A673 (cell line): ENCODE data around the gene KCNMA1. TPM values are rescaled to one million over a fixed set of nuclear protein-coding genes. Genes with fewer than 3 reads are reported as not detected.

ENCODE experiments used
- BruUV-seq: library from RNA; stranded (reverse); fragments of 400-500 nt; replicated peaks from 2 replicates; lab custom pipeline; 2021; lab: Mats Ljungman, UMichigan
- CTCF ChIA-PET: fragments of 300-600 bp; sonication (Branson Sonifier 250); formaldehyde crosslinking; loops from one replicate; lab custom pipeline; 2022; ENCODE audit warnings: antibody characterized with exemption; lab: Charles Lee
- POLR2A ChIA-PET: fragments of 300-600 bp; sonication (Branson Sonifier 250); formaldehyde crosslinking; loops from one replicate; lab custom pipeline; 2022; ENCODE audit warnings: antibody characterized with exemption; ENCODE audit not compliant: low non-redundant PET; lab: Charles Lee
- DNase-seq: peaks from one replicate; pipeline ENCODE4 v3.0.0-alpha.2; 2015; ENCODE audit warnings: low spot score
- H3K27ac ChIP-seq: fragments of 200-600 bp; sonication (generic); 2 replicates; pipeline ENCODE4 v1.5.1; 2016; ENCODE audit warnings: mixed run types, low read depth, mild to moderate bottlenecking, mixed read lengths, antibody characterized with exemption, low read length; ENCODE audit not compliant: poor library complexity, severe bottlenecking
- H3K27me3 ChIP-seq: fragments of 200-600 bp; sonication (generic); replicated peaks from 2 replicates; pipeline ENCODE4 v1.6.1; 2017; ENCODE audit warnings: mixed run types, low read depth, mild to moderate bottlenecking, mixed read lengths, antibody characterized with exemption, low read length; ENCODE audit not compliant: insufficient read depth, poor library complexity
- H3K36me3 ChIP-seq: fragments of 200-600 bp; sonication (generic); 2 replicates; pipeline ENCODE4 v1.6.1; 2016; ENCODE audit warnings: mixed run types, mild to moderate bottlenecking, mixed read lengths, antibody characterized with exemption, low read length; ENCODE audit not compliant: insufficient read depth, poor library complexity, severe bottlenecking
- H3K4me1 ChIP-seq: fragments of 200-600 bp; sonication (generic); 2 replicates; pipeline ENCODE4 v1.6.1; 2017; ENCODE audit warnings: mixed run types, mild to moderate bottlenecking, mixed read lengths, antibody characterized with exemption, low read length; ENCODE audit not compliant: insufficient read depth, poor library complexity, severe bottlenecking
- H3K4me3 ChIP-seq: fragments of 200-600 bp; sonication (generic); 2 replicates; pipeline ENCODE4 v1.5.1; 2016; ENCODE audit warnings: low read depth, mixed run types, mild to moderate bottlenecking, mixed read lengths, low read length; ENCODE audit not compliant: poor library complexity, severe bottlenecking
- H3K9me3 ChIP-seq: fragments of 200-600 bp; sonication (generic); 2 replicates; pipeline ENCODE4 v1.6.1; 2016; ENCODE audit warnings: mixed run types, low read depth, mild to moderate bottlenecking, mixed read lengths, antibody characterized with exemption, low read length; ENCODE audit not compliant: poor library complexity, severe bottlenecking
- EZH2 ChIP-seq: fragments of 200-600 bp; sonication (generic); IDR thresholded peaks from 2 replicates; pipeline ENCODE4 v1.6.1; 2017; ENCODE audit warnings: borderline replicate concordance, low read depth, mild to moderate bottlenecking, mixed read lengths, antibody characterized with exemption, low read length; ENCODE audit not compliant: poor library complexity, severe bottlenecking
- intact Hi-C: fragments of 100-400 bp; cut with micrococcal nuclease; formaldehyde crosslinking; loops from one replicate; pipeline ENCODE4 v1.10.0; 2022; ENCODE audit not compliant: unreplicated experiment
- total RNA-seq: library from RNA; stranded (reverse); gene quantifications from 2 replicates; pipeline ENCODE4 v1.2.3, GENCODE V29; 2021
- TF ChIP-seq, protein P1 (sequence below): fragments of 300-800, 200-600 bp; sonication (generic); conservative IDR thresholded peaks from 2 replicates; pipeline ENCODE4 v1.5.1; 2017; ENCODE audit warnings: low read depth, mild to moderate bottlenecking, antibody characterized with exemption, low read length, moderate library complexity, mixed read lengths

Gene KCNMA1
- total RNA-seq, 1 experiment from 2014 or later, result 0.84 TPM

DNA sequence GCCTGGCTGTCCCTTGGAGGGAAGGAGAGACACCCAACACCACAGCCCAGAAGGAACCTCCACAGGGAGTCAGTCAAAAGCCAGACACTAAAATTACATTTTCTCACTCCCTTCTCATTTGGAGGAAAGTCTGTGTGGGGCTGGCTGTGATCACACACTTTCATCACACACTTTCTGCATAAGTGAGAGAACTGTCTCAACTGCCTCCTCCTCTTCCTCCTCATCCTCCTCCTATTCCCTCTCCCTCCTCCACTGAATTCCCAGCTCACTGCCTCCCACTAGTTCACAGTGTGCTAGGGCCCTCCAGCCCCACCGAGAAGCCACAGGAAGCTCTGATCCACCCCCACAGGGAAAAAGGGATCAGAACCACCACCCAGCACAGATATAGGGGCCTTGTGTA, 91.6 kb downstream of the KCNMA1 start:
- Histone ChIP-seq H3K4me1 (no peaks in the 10 kb centered on the region), H3K36me3 (no peaks in the 10 kb centered on the region), H3K27ac (no peak overlapping the region), H3K4me3 (no peak overlapping the region), H3K27me3 (peaks cover 17% of the 10 kb centered on the region), H3K9me3 (no peaks in the 10 kb centered on the region)
- TF ChIP-seq EZH2, result no peak
- TF ChIP-seq, protein P1, sequence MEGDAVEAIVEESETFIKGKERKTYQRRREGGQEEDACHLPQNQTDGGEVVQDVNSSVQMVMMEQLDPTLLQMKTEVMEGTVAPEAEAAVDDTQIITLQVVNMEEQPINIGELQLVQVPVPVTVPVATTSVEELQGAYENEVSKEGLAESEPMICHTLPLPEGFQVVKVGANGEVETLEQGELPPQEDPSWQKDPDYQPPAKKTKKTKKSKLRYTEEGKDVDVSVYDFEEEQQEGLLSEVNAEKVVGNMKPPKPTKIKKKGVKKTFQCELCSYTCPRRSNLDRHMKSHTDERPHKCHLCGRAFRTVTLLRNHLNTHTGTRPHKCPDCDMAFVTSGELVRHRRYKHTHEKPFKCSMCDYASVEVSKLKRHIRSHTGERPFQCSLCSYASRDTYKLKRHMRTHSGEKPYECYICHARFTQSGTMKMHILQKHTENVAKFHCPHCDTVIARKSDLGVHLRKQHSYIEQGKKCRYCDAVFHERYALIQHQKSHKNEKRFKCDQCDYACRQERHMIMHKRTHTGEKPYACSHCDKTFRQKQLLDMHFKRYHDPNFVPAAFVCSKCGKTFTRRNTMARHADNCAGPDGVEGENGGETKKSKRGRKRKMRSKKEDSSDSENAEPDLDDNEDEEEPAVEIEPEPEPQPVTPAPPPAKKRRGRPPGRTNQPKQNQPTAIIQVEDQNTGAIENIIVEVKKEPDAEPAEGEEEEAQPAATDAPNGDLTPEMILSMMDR, result no peak
- ChIA-PET POLR2A (no interaction called here), CTCF (no interaction called here)
- BruUV-seq, result no TSS peak
- intact Hi-C loops, result no loop called here
- no peak for DNase-seq

- DNase-seq, result no peak
- intact Hi-C loops, result no loop called here
- ChIA-PET CTCF (no interaction called here), POLR2A (no interaction called here)
- Histone ChIP-seq H3K27me3 (peaks cover 17% of the 10 kb centered on the region), H3K36me3 (no peaks in the 10 kb centered on the region), H3K4me1 (no peaks in the 10 kb centered on the region), H3K27ac (no peak overlapping the region), H3K4me3 (no peak overlapping the region), H3K9me3 (no peaks in the 10 kb centered on the region)
- BruUV-seq, result no TSS peak
- TF ChIP-seq, protein P1, result no peak
- TF ChIP-seq EZH2, result no peak
Measured at GRCh38 chr10:77545585-77545984, 92.0 kb downstream of the KCNMA1 start.

GRCh38 chr10:77544617-77545016, 93.0 kb downstream of the KCNMA1 start:
- Histone ChIP-seq H3K27ac (no peak overlapping the region), H3K36me3 (no peaks in the 10 kb centered on the region), H3K9me3 (no peaks in the 10 kb centered on the region), H3K4me1 (no peaks in the 10 kb centered on the region), H3K4me3 (no peak overlapping the region), H3K27me3 (peaks cover 21% of the 10 kb centered on the region)
- no TSS peak for BruUV-seq
- CTCF ChIA-PET, result no interaction called here
- DNase-seq, result peak; percentile 9
- no peak for TF ChIP-seq EZH2
- TF ChIP-seq, protein P1, result no peak
- POLR2A ChIA-PET, result no interaction called here
- intact Hi-C loops, result no loop called here
